Mesendoderm (in vitro differentiated cells): Measurements from ENCODE around the gene MRPL21.

Experiments used
- DNase-seq: peaks from one replicate; pipeline ENCODE4 v3.0.0; 2013
- H2AK5ac ChIP-seq: 2 replicates; pipeline ENCODE4 v1.6.1; 2013; ENCODE audit warnings: low read length, inconsistent platforms
- H2BK120ac ChIP-seq: 2 replicates; pipeline ENCODE4 v1.6.1; 2013; ENCODE audit warnings: low read depth, mild to moderate bottlenecking, low read length, moderate library complexity, mixed read lengths
- H2BK15ac ChIP-seq: replicated peaks from 2 replicates; pipeline ENCODE4 v1.6.1; 2013; ENCODE audit warnings: low read depth, mild to moderate bottlenecking, moderate library complexity
- H2BK5ac ChIP-seq: 2 replicates; pipeline ENCODE4 v1.6.1; 2013; ENCODE audit warnings: low read length, inconsistent platforms
- H3K18ac ChIP-seq: 2 replicates; pipeline ENCODE4 v1.6.1; 2013; ENCODE audit warnings: mild to moderate bottlenecking, low read length, mixed read lengths
- H3K23ac ChIP-seq: one replicate; pipeline ENCODE4 v1.6.1; 2013; ENCODE audit warnings: low read length
- H3K27ac ChIP-seq: 2 replicates; pipeline ENCODE4 v1.5.1; 2013; ENCODE audit warnings: low read depth, mild to moderate bottlenecking, inconsistent platforms, low read length, moderate library complexity
- H3K27me3 ChIP-seq: 2 replicates; pipeline ENCODE4 v1.6.1; 2013; ENCODE audit warnings: low read length, control low read depth, mild to moderate bottlenecking, inconsistent platforms; ENCODE audit not compliant: insufficient read depth, poor library complexity
- H3K36me3 ChIP-seq: 2 replicates; pipeline ENCODE4 v1.6.1; 2013; ENCODE audit warnings: low read length, inconsistent platforms; ENCODE audit not compliant: control insufficient read depth, insufficient read depth
- H3K4ac ChIP-seq: one replicate; pipeline ENCODE4 v1.6.1; 2013; ENCODE audit warnings: low read depth, mild to moderate bottlenecking, low read length, moderate library complexity
- H3K4me1 ChIP-seq: 2 replicates; pipeline ENCODE4 v1.6.1; 2013; ENCODE audit warnings: low read depth, low read length, inconsistent platforms; ENCODE audit not compliant: control insufficient read depth
- H3K4me2 ChIP-seq: 2 replicates; pipeline ENCODE4 v1.6.1; 2013; ENCODE audit warnings: low read length
- H3K4me3 ChIP-seq: 2 replicates; pipeline ENCODE4 v1.5.1; 2013; ENCODE audit warnings: mild to moderate bottlenecking, low read length
- H3K56ac ChIP-seq: one replicate; pipeline ENCODE4 v1.6.1; 2013; ENCODE audit warnings: low read length
- H3K79me1 ChIP-seq: 2 replicates; pipeline ENCODE4 v1.6.1; 2013; ENCODE audit warnings: low read length, inconsistent platforms
- H3K79me2 ChIP-seq: 2 replicates; pipeline ENCODE4 v1.6.1; 2013; ENCODE audit warnings: mild to moderate bottlenecking, low read length; ENCODE audit not compliant: control insufficient read depth, insufficient read depth
- H3K9ac ChIP-seq: 2 replicates; pipeline ENCODE4 v1.6.1; 2013; ENCODE audit warnings: low read length, inconsistent platforms
- H4K5ac ChIP-seq: one replicate; pipeline ENCODE4 v1.6.1; 2013; ENCODE audit warnings: low read length
- H4K8ac ChIP-seq: one replicate; pipeline ENCODE4 v1.6.1; 2013; ENCODE audit warnings: low read depth, mild to moderate bottlenecking, control low read depth, low read length, moderate library complexity
- WGBS: extraction: QIAGEN DNeasy Blood & Tissue Kit; methylation state at CpG from one replicate; pipeline ENCODE4 v1.1.7; 2013; ENCODE audit warnings: low lambda C conversion rate, missing lambda C conversion rate; ENCODE audit not compliant: insufficient coverage; ENCODE audit errors: extremely low coverage; 5-methylcytosine and 5-hydroxymethylcytosine counted together

The MRPL21 gene

GRCh38 chr11:68924073-68924925, 20.7 kb upstream of the MRPL21 start:
- H3K56ac ChIP-seq = no peak overlapping the region
- no peaks in the 10 kb centered on the region for H3K79me1 ChIP-seq
- H3K4me2 ChIP-seq = no peak overlapping the region
- no peak overlapping the region for H3K18ac ChIP-seq
- H3K4ac ChIP-seq = no peak overlapping the region
- no peak overlapping the region for H3K23ac ChIP-seq
- H2BK15ac ChIP-seq = no peak overlapping the region
- H3K4me3 ChIP-seq = no peak overlapping the region
- no peak overlapping the region for H3K9ac ChIP-seq
- no peaks in the 10 kb centered on the region for H3K4me1 ChIP-seq
- WGBS = no CpG with 5 or more reads among the region's 10 CpGs
- H3K79me2 ChIP-seq = no peaks in the 10 kb centered on the region
- H2BK5ac ChIP-seq = no peak overlapping the region
- H2AK5ac ChIP-seq = no peak overlapping the region
- H3K27ac ChIP-seq = no peak overlapping the region
- DNase-seq = peak; percentile 37
- H3K36me3 ChIP-seq = peaks cover 7% of the 10 kb centered on the region
- H4K5ac ChIP-seq = no peak overlapping the region
- no peaks in the 10 kb centered on the region for H3K27me3 ChIP-seq
- no peak overlapping the region for H4K8ac ChIP-seq
- H2BK120ac ChIP-seq = no peak overlapping the region

- H2AK5ac ChIP-seq = no peak overlapping the region
- no peak overlapping the region for H3K4me2 ChIP-seq
- no peak overlapping the region for H2BK120ac ChIP-seq
- no peak overlapping the region for H3K9ac ChIP-seq
- H2BK5ac ChIP-seq = no peak overlapping the region
- no peak overlapping the region for H4K5ac ChIP-seq
- H3K56ac ChIP-seq = no peak overlapping the region
- no CpG with 5 or more reads among the region's 3 CpGs for WGBS
- DNase-seq = no peak
- H3K4ac ChIP-seq = no peak overlapping the region
- no peaks in the 10 kb centered on the region for H3K27me3 ChIP-seq
- H2BK15ac ChIP-seq = no peak overlapping the region
- H3K4me3 ChIP-seq = no peak overlapping the region
- H3K27ac ChIP-seq = no peak overlapping the region
- H3K23ac ChIP-seq = no peak overlapping the region
- H3K18ac ChIP-seq = no peak overlapping the region
- no peak overlapping the region for H4K8ac ChIP-seq
- H3K4me1 ChIP-seq = no peaks in the 10 kb centered on the region
- peaks cover 7% of the 10 kb centered on the region for H3K36me3 ChIP-seq
- H3K79me1 ChIP-seq = no peaks in the 10 kb centered on the region
- no peaks in the 10 kb centered on the region for H3K79me2 ChIP-seq
These were observed 20.0 kb upstream of the MRPL21 start for GRCh38 chr11:68923614-68924013.

DNA sequence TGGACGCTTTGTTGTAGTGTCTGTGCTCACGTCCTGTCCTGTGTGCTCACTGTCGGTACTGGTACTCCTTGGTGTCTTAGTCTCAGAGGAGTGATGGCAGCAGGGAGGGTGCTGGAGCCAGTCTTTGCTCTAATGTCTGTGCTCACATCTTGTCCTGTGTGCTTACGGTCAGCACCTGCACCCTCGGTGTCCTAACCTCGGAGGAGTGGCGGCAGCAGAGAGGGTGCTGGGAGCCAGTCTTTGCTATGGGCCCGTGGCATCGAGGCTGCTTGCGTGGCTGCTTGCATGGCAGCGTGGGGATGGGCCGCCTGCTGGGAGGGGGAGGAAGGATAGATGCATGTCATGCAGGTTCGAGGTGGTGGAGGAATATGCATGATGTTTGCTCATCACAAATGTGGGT, 12.8 kb upstream of the MRPL21 start:
- Histone ChIP-seq H2BK5ac (no peak overlapping the region), H3K79me2 (no peaks in the 10 kb centered on the region), H2BK15ac (no peak overlapping the region), H3K9ac (no peak overlapping the region), H3K27ac (no peak overlapping the region), H3K4ac (no peak overlapping the region), H3K4me1 (no peaks in the 10 kb centered on the region), H3K56ac (no peak overlapping the region), H3K4me2 (no peak overlapping the region), H3K18ac (no peak overlapping the region), H4K8ac (no peak overlapping the region), H3K27me3 (no peaks in the 10 kb centered on the region), H2AK5ac (no peak overlapping the region), H3K79me1 (no peaks in the 10 kb centered on the region), H3K4me3 (no peak overlapping the region), H4K5ac (no peak overlapping the region), H2BK120ac (no peak overlapping the region), H3K36me3 (peaks cover 13% of the 10 kb centered on the region), H3K23ac (no peak overlapping the region)
- no CpG with 5 or more reads among the region's 13 CpGs for WGBS
- DNase-seq = no peak

GRCh38 chr11:68914761-68915160, 11.1 kb upstream of the MRPL21 start:
- Histone ChIP-seq H3K4me1 (no peaks in the 10 kb centered on the region), H3K4ac (no peak overlapping the region), H3K56ac (no peak overlapping the region), H2BK15ac (no peak overlapping the region), H3K27ac (no peak overlapping the region), H3K4me3 (no peak overlapping the region), H3K79me1 (no peaks in the 10 kb centered on the region), H3K18ac (no peak overlapping the region), H3K27me3 (no peaks in the 10 kb centered on the region), H3K23ac (no peak overlapping the region), H2AK5ac (no peak overlapping the region), H3K36me3 (peaks cover 14% of the 10 kb centered on the region), H2BK120ac (no peak overlapping the region), H2BK5ac (no peak overlapping the region), H3K4me2 (no peak overlapping the region), H3K79me2 (no peaks in the 10 kb centered on the region), H4K5ac (no peak overlapping the region), H3K9ac (no peak overlapping the region), H4K8ac (no peak overlapping the region)
- no peak for DNase-seq
- WGBS = no CpG with 5 or more reads among the region's 15 CpGs

DNA sequence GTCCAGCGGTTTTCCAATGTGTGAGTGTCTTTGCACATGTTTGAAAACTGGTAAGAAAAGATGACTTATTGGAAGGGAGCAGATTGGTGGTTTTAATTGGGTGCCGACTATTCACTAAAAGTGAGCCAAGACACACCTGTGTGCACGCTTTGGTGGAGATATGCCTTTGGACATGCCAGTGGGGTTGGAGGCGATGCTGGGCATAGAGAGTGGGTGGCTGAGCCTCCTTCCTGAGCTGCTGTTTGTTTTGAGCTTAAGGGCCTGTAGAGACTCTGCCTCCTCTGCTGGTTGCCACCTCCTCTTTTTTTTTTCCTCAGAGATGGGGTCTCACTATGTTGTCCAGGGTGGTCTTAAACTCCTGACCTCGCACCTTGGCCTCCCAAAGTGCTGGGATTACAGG, 9.6 kb upstream of the MRPL21 start:
- H3K4me3 ChIP-seq = no peak overlapping the region
- H3K4ac ChIP-seq = no peak overlapping the region
- H2BK120ac ChIP-seq = no peak overlapping the region
- no peak overlapping the region for H2AK5ac ChIP-seq
- H3K4me2 ChIP-seq = no peak overlapping the region
- WGBS = no CpG with 5 or more reads among the region's 5 CpGs
- H4K5ac ChIP-seq = no peak overlapping the region
- H3K56ac ChIP-seq = no peak overlapping the region
- no peaks in the 10 kb centered on the region for H3K4me1 ChIP-seq
- no peak overlapping the region for H3K9ac ChIP-seq
- H3K27ac ChIP-seq = no peak overlapping the region
- DNase-seq = no peak
- no peaks in the 10 kb centered on the region for H3K79me1 ChIP-seq
- no peaks in the 10 kb centered on the region for H3K27me3 ChIP-seq
- H3K36me3 ChIP-seq = peaks cover 12% of the 10 kb centered on the region
- H2BK15ac ChIP-seq = no peak overlapping the region
- H4K8ac ChIP-seq = no peak overlapping the region
- H2BK5ac ChIP-seq = no peak overlapping the region
- no peak overlapping the region for H3K18ac ChIP-seq
- H3K23ac ChIP-seq = no peak overlapping the region
- no peaks in the 10 kb centered on the region for H3K79me2 ChIP-seq

DNA sequence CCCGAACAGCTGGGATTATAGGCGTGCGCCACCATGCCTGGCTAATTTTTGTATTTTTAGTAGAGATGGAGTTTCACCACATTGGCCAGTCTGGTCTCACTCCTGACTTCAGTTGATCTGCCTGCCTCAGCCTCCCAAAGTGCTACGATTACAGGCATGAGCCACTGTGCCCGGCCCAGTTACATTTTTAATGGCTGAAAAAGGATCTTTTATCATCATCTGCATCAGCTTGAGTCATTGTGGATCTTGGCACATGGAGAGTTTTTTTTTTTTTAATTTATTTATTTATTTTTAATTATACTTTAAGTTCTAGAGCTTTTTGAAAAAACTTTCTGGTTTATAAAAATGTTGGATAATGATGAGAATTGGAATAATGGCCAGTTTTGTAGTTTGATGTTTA, 8.6 kb upstream of the MRPL21 start:
- Histone ChIP-seq H3K4me3 (no peak overlapping the region), H3K79me2 (no peaks in the 10 kb centered on the region), H3K4ac (no peak overlapping the region), H4K8ac (no peak overlapping the region), H3K23ac (no peak overlapping the region), H3K79me1 (no peaks in the 10 kb centered on the region), H3K56ac (no peak overlapping the region), H3K9ac (no peak overlapping the region), H3K4me1 (no peaks in the 10 kb centered on the region), H3K4me2 (no peak overlapping the region), H4K5ac (no peak overlapping the region), H2AK5ac (no peak overlapping the region), H3K27me3 (no peaks in the 10 kb centered on the region), H3K18ac (no peak overlapping the region), H3K27ac (no peak overlapping the region), H3K36me3 (peaks cover 12% of the 10 kb centered on the region), H2BK5ac (no peak overlapping the region), H2BK15ac (no peak overlapping the region), H2BK120ac (no peak overlapping the region)
- no CpG with 5 or more reads among the region's 5 CpGs for WGBS
- DNase-seq = no peak
